HUES6 (cell line): ENCODE measurements around the gene MAN1A1.

Experiments used
- H3K27ac ChIP-seq: 2 replicates; pipeline ENCODE4 v1.7.0; 2013; ENCODE audit warnings: low read depth, mild to moderate bottlenecking, low read length, inconsistent platforms
- H3K27me3 ChIP-seq: 2 replicates; pipeline ENCODE4 v1.6.1; 2013; ENCODE audit warnings: low read length; ENCODE audit not compliant: control insufficient read depth, insufficient read depth
- H3K36me3 ChIP-seq: 2 replicates; pipeline ENCODE4 v1.6.1; 2013; ENCODE audit warnings: low read length; ENCODE audit not compliant: control insufficient read depth, insufficient read depth
- H3K4me1 ChIP-seq: 2 replicates; pipeline ENCODE4 v1.6.1; 2013; ENCODE audit warnings: low read length; ENCODE audit not compliant: control insufficient read depth, insufficient read depth
- H3K4me3 ChIP-seq: 2 replicates; pipeline ENCODE4 v1.5.1; 2013; ENCODE audit warnings: low read depth, low read length
- H3K9ac ChIP-seq: one replicate; pipeline ENCODE4 v1.6.1; 2013; ENCODE audit warnings: mild to moderate bottlenecking, low read length
- H3K9me3 ChIP-seq: 2 replicates; pipeline ENCODE4 v1.6.1; 2013; ENCODE audit warnings: low read depth, low read length; ENCODE audit not compliant: control insufficient read depth, insufficient read depth

Gene MAN1A1

GRCh38 chr6:119179062-119179461, 170.5 kb downstream of the MAN1A1 start:
- H3K36me3 ChIP-seq = peaks cover 6% of the 10 kb centered on the region; the same call in 1 of the 2 replicates
- no peak overlapping the region; the same call in 1 of the 2 replicates for H3K27ac ChIP-seq
- no peaks in the 10 kb centered on the region for H3K27me3 ChIP-seq
- no peak overlapping the region for H3K9ac ChIP-seq
- no peaks in the 10 kb centered on the region for H3K9me3 ChIP-seq
- no peak overlapping the region for H3K4me3 ChIP-seq
- no peaks in the 10 kb centered on the region for H3K4me1 ChIP-seq

- Histone ChIP-seq H3K9ac (no peak overlapping the region), H3K9me3 (no peaks in the 10 kb centered on the region), H3K27me3 (no peaks in the 10 kb centered on the region), H3K36me3 (peaks cover 6% of the 10 kb centered on the region; the same call in 1 of the 2 replicates), H3K4me1 (no peaks in the 10 kb centered on the region), H3K4me3 (no peak overlapping the region), H3K27ac (no peak overlapping the region)
Observed at GRCh38 chr6:119176445-119176844, 173.1 kb downstream of the MAN1A1 start.

- H3K27me3 ChIP-seq = no peaks in the 10 kb centered on the region
- H3K27ac ChIP-seq = no peak overlapping the region
- no peaks in the 10 kb centered on the region for H3K9me3 ChIP-seq
- peaks cover 6% of the 10 kb centered on the region; the same call in 1 of the 2 replicates for H3K36me3 ChIP-seq
- no peak overlapping the region for H3K4me3 ChIP-seq
- H3K4me1 ChIP-seq = no peaks in the 10 kb centered on the region
- no peak overlapping the region for H3K9ac ChIP-seq
Observed at GRCh38 chr6:119174879-119175817, 174.4 kb downstream of the MAN1A1 start.

GRCh38 chr6:119174085-119174445, 175.5 kb downstream of the MAN1A1 start:
- Histone ChIP-seq H3K27me3 (no peaks in the 10 kb centered on the region), H3K4me1 (no peaks in the 10 kb centered on the region), H3K9ac (no peak overlapping the region), H3K9me3 (no peaks in the 10 kb centered on the region), H3K36me3 (no peaks in the 10 kb centered on the region), H3K4me3 (no peak overlapping the region), H3K27ac (no peak overlapping the region)

- Histone ChIP-seq H3K27me3 (no peaks in the 10 kb centered on the region), H3K9ac (no peak overlapping the region), H3K4me1 (no peaks in the 10 kb centered on the region), H3K36me3 (no peaks in the 10 kb centered on the region), H3K27ac (no peak overlapping the region), H3K4me3 (no peak overlapping the region), H3K9me3 (no peaks in the 10 kb centered on the region)
Observed at GRCh38 chr6:119173249-119174084, 176.1 kb downstream of the MAN1A1 start.

- H3K36me3 ChIP-seq = no peaks in the 10 kb centered on the region
- no peak overlapping the region for H3K27ac ChIP-seq
- H3K4me1 ChIP-seq = no peaks in the 10 kb centered on the region
- no peaks in the 10 kb centered on the region for H3K9me3 ChIP-seq
- H3K4me3 ChIP-seq = no peak overlapping the region
- no peak overlapping the region for H3K9ac ChIP-seq
- no peaks in the 10 kb centered on the region for H3K27me3 ChIP-seq
Observed at GRCh38 chr6:119172824-119173223, 176.7 kb downstream of the MAN1A1 start.

- H3K9ac ChIP-seq = no peak overlapping the region
- H3K36me3 ChIP-seq = no peaks in the 10 kb centered on the region
- no peaks in the 10 kb centered on the region for H3K9me3 ChIP-seq
- H3K4me3 ChIP-seq = no peak overlapping the region
- H3K4me1 ChIP-seq = no peaks in the 10 kb centered on the region
- no peak overlapping the region for H3K27ac ChIP-seq
- H3K27me3 ChIP-seq = no peaks in the 10 kb centered on the region
Observed at GRCh38 chr6:119171864-119172588, 177.5 kb downstream of the MAN1A1 start.

- Histone ChIP-seq H3K4me3 (no peak overlapping the region), H3K36me3 (no peaks in the 10 kb centered on the region), H3K27ac (no peak overlapping the region), H3K9ac (no peak overlapping the region), H3K4me1 (no peaks in the 10 kb centered on the region), H3K9me3 (no peaks in the 10 kb centered on the region), H3K27me3 (no peaks in the 10 kb centered on the region)
Observed at GRCh38 chr6:119171088-119171841, 178.3 kb downstream of the MAN1A1 start.

- Histone ChIP-seq H3K9ac (no peak overlapping the region), H3K4me1 (no peaks in the 10 kb centered on the region), H3K9me3 (no peaks in the 10 kb centered on the region), H3K4me3 (no peak overlapping the region), H3K27me3 (no peaks in the 10 kb centered on the region), H3K27ac (no peak overlapping the region; the same call in 1 of the 2 replicates), H3K36me3 (no peaks in the 10 kb centered on the region)
Observed at GRCh38 chr6:119170447-119171087, 179.0 kb downstream of the MAN1A1 start.

GRCh38 chr6:119170103-119170446, 179.5 kb downstream of the MAN1A1 start:
- no peak overlapping the region; the same call in 1 of the 2 replicates for H3K27ac ChIP-seq
- H3K4me1 ChIP-seq = no peaks in the 10 kb centered on the region
- H3K36me3 ChIP-seq = no peaks in the 10 kb centered on the region
- H3K9ac ChIP-seq = no peak overlapping the region
- no peak overlapping the region for H3K4me3 ChIP-seq
- no peaks in the 10 kb centered on the region for H3K27me3 ChIP-seq
- H3K9me3 ChIP-seq = no peaks in the 10 kb centered on the region
